Measurements from ENCODE around the gene RSPH3. TPM values are rescaled to one million over a fixed set of nuclear protein-coding genes. Genes with fewer than 3 reads are reported as not detected.
A peak's percentile ranks its signal among the peaks of the same experiment; 100 is the strongest.

Gene RSPH3
- total and polyA plus RNA-seq, 10 of the 15 experiments (the other 5 are each of a cell fraction or from before 2014, with no cell fraction given) = 0.40 to 3.5 (median 1.4) TPM

- TF ChIP-seq, protein P1, sequence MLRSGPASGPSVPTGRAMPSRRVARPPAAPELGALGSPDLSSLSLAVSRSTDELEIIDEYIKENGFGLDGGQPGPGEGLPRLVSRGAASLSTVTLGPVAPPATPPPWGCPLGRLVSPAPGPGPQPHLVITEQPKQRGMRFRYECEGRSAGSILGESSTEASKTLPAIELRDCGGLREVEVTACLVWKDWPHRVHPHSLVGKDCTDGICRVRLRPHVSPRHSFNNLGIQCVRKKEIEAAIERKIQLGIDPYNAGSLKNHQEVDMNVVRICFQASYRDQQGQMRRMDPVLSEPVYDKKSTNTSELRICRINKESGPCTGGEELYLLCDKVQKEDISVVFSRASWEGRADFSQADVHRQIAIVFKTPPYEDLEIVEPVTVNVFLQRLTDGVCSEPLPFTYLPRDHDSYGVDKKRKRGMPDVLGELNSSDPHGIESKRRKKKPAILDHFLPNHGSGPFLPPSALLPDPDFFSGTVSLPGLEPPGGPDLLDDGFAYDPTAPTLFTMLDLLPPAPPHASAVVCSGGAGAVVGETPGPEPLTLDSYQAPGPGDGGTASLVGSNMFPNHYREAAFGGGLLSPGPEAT (IDR thresholded peaks at IDR 0.05; ENCODE audit: low read depth) = peak; percentile 76
- peak; percentile 60; the same call in 1 of the 2 replicates for TF ChIP-seq ZNF207 (IDR thresholded peaks at IDR 0.05; ENCODE audit: borderline replicate concordance)
- peak; percentile 56 for TF ChIP-seq CBFB (IDR thresholded peaks at IDR 0.05; ENCODE audit: low read depth)
- TF ChIP-seq, protein P2, sequence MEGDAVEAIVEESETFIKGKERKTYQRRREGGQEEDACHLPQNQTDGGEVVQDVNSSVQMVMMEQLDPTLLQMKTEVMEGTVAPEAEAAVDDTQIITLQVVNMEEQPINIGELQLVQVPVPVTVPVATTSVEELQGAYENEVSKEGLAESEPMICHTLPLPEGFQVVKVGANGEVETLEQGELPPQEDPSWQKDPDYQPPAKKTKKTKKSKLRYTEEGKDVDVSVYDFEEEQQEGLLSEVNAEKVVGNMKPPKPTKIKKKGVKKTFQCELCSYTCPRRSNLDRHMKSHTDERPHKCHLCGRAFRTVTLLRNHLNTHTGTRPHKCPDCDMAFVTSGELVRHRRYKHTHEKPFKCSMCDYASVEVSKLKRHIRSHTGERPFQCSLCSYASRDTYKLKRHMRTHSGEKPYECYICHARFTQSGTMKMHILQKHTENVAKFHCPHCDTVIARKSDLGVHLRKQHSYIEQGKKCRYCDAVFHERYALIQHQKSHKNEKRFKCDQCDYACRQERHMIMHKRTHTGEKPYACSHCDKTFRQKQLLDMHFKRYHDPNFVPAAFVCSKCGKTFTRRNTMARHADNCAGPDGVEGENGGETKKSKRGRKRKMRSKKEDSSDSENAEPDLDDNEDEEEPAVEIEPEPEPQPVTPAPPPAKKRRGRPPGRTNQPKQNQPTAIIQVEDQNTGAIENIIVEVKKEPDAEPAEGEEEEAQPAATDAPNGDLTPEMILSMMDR (IDR thresholded peaks at IDR 0.05 in 2 of 3, conservative IDR thresholded peaks at IDR 0.05 in 1 of 3; ENCODE audit: control insufficient read depth in 2 of 3, extremely low read depth in 1 of 3, insufficient read depth in 1 of 3, low read depth in 3 of 3, low read length in 3 of 3) = peak in 1 of 3 experiments; percentile 34; a peak in 2 of 6 replicates
- no peak for TF ChIP-seq MEF2B (IDR thresholded peaks at IDR 0.05; ENCODE audit: partially characterized antibody, poor library complexity, severe bottlenecking)
- peak; percentile 82 to 89 for TF ChIP-seq IKZF2 (IDR thresholded peaks at IDR 0.05)
- TF ChIP-seq IKZF1 (conservative IDR thresholded peaks at IDR 0.05) = peak; percentile 96
- TF ChIP-seq, protein P3, sequence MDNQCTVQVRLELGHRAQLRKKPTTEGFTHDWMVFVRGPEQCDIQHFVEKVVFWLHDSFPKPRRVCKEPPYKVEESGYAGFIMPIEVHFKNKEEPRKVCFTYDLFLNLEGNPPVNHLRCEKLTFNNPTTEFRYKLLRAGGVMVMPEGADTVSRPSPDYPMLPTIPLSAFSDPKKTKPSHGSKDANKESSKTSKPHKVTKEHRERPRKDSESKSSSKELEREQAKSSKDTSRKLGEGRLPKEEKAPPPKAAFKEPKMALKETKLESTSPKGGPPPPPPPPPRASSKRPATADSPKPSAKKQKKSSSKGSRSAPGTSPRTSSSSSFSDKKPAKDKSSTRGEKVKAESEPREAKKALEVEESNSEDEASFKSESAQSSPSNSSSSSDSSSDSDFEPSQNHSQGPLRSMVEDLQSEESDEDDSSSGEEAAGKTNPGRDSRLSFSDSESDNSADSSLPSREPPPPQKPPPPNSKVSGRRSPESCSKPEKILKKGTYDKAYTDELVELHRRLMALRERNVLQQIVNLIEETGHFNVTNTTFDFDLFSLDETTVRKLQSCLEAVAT (IDR thresholded peaks at IDR 0.05) = peak; percentile 21; the same call in 1 of the 2 replicates
- peak; percentile 55 to 58; a peak in 3 of 4 replicates for TF ChIP-seq BHLHE40 (IDR thresholded peaks at IDR 0.05; ENCODE audit: borderline replicate concordance in 1 of 2, low read depth in 2 of 2, low read length in 1 of 2)
- TF ChIP-seq, protein P4, sequence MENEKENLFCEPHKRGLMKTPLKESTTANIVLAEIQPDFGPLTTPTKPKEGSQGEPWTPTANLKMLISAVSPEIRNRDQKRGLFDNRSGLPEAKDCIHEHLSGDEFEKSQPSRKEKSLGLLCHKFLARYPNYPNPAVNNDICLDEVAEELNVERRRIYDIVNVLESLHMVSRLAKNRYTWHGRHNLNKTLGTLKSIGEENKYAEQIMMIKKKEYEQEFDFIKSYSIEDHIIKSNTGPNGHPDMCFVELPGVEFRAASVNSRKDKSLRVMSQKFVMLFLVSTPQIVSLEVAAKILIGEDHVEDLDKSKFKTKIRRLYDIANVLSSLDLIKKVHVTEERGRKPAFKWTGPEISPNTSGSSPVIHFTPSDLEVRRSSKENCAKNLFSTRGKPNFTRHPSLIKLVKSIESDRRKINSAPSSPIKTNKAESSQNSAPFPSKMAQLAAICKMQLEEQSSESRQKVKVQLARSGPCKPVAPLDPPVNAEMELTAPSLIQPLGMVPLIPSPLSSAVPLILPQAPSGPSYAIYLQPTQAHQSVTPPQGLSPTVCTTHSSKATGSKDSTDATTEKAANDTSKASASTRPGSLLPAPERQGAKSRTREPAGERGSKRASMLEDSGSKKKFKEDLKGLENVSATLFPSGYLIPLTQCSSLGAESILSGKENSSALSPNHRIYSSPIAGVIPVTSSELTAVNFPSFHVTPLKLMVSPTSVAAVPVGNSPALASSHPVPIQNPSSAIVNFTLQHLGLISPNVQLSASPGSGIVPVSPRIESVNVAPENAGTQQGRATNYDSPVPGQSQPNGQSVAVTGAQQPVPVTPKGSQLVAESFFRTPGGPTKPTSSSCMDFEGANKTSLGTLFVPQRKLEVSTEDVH (IDR thresholded peaks at IDR 0.05; ENCODE audit: low read depth, partially characterized antibody) = peak; percentile 98
- TF ChIP-seq TCF12 (IDR thresholded peaks at IDR 0.05; ENCODE audit: low read depth, low read length) = 0 out of 2 replicates have a peak, but pooled peaks have one; percentile 19
- no peak; the same call in 1 of the 2 replicates for TF ChIP-seq PML (IDR thresholded peaks at IDR 0.05; ENCODE audit: low read length)
- TF ChIP-seq RUNX3 (IDR thresholded peaks at IDR 0.05; ENCODE audit: low read length) = peak; percentile 45; the same call in 1 of the 2 replicates
- no peak for TF ChIP-seq IRF5 (IDR thresholded peaks at IDR 0.05; ENCODE audit: borderline replicate concordance)
- TF ChIP-seq TARDBP (IDR thresholded peaks at IDR 0.05; ENCODE audit: borderline replicate concordance) = no peak
- no peak for TF ChIP-seq HDAC6 (IDR thresholded peaks at IDR 0.05; ENCODE audit: unreplicated experiment)
- peak; percentile 50; the same call in 1 of the 3 replicates for TF ChIP-seq POU2F2 (IDR thresholded peaks at IDR 0.05; ENCODE audit: borderline replicate concordance, low read depth, low read length)
- peak; percentile 66 for TF ChIP-seq GATAD2B (conservative IDR thresholded peaks at IDR 0.05; ENCODE audit: low read depth)
Measured at GRCh38 chr6:158999666-159000403, at the start of gene RSPH3 (continued).

Measured in GM12878 (cell line).